HG03342 (cell line): ENCODE data around the gene AP1S3.

Source experiments
- ATAC-seq: cut with Tn5 transposase; IDR thresholded peaks from one replicate; pipeline ENCODE4 v1.9.1; 2021; ENCODE audit warnings: mild to moderate bottlenecking, moderate library complexity; ENCODE audit not compliant: unreplicated experiment

AP1S3 gene

GRCh38 chr2:223762853-223763252, 74.5 kb downstream of the AP1S3 start:
- peak; percentile 24 for ATAC-seq

- ATAC-seq, result peak; percentile 67
These were observed 75.6 kb downstream of the AP1S3 start for GRCh38 chr2:223761746-223762145.

GRCh38 chr2:223760838-223761502, 76.4 kb downstream of the AP1S3 start:
- ATAC-seq, result peak; percentile 82

- ATAC-seq, result no peak
These were observed 77.6 kb downstream of the AP1S3 start for GRCh38 chr2:223759569-223760430.

GRCh38 chr2:223758131-223758840, 79.1 kb downstream of the AP1S3 start:
- ATAC-seq, result no peak

GRCh38 chr2:223753940-223754339, 83.4 kb downstream of the AP1S3 start:
- ATAC-seq, result no peak

- no peak for ATAC-seq
These were observed 86.4 kb downstream of the AP1S3 start for GRCh38 chr2:223751012-223751411.

GRCh38 chr2:223747392-223748042, 89.9 kb downstream of the AP1S3 start:
- ATAC-seq, result no peak

GRCh38 chr2:223746611-223747010, 90.8 kb downstream of the AP1S3 start:
- ATAC-seq, result no peak

GRCh38 chr2:223744580-223744979, 92.8 kb downstream of the AP1S3 start:
- no peak for ATAC-seq

GRCh38 chr2:223740679-223741078, 96.7 kb downstream of the AP1S3 start:
- no peak for ATAC-seq

GRCh38 chr2:223737207-223737606, 100.2 kb downstream of the AP1S3 start:
- ATAC-seq, result no peak

- ATAC-seq, result no peak
These were observed 100.9 kb downstream of the AP1S3 start for GRCh38 chr2:223736488-223736887.

- no peak for ATAC-seq
These were observed 101.6 kb downstream of the AP1S3 start for GRCh38 chr2:223735659-223736244.

GRCh38 chr2:223735035-223735640, 102.2 kb downstream of the AP1S3 start:
- ATAC-seq, result no peak

GRCh38 chr2:223734346-223734745, 103.0 kb downstream of the AP1S3 start:
- no peak for ATAC-seq

- no peak for ATAC-seq
These were observed 105.0 kb downstream of the AP1S3 start for GRCh38 chr2:223732346-223732745.

- no peak for ATAC-seq
These were observed 105.9 kb downstream of the AP1S3 start for GRCh38 chr2:223731503-223731902.

GRCh38 chr2:223729781-223730180, 107.6 kb downstream of the AP1S3 start:
- ATAC-seq, result no peak

GRCh38 chr2:223727562-223727961, 109.8 kb downstream of the AP1S3 start:
- ATAC-seq, result peak; percentile 94
